GM21529 (cell line): Measurements from ENCODE around the gene NRARP.

Source experiments
- ATAC-seq: cut with Tn5 transposase; IDR thresholded peaks from one replicate; pipeline ENCODE4 v1.9.1; 2021; ENCODE audit not compliant: unreplicated experiment

NRARP gene

GRCh38 chr9:137278721-137279711, 23.1 kb downstream of the NRARP start:
- no peak for ATAC-seq

DNA sequence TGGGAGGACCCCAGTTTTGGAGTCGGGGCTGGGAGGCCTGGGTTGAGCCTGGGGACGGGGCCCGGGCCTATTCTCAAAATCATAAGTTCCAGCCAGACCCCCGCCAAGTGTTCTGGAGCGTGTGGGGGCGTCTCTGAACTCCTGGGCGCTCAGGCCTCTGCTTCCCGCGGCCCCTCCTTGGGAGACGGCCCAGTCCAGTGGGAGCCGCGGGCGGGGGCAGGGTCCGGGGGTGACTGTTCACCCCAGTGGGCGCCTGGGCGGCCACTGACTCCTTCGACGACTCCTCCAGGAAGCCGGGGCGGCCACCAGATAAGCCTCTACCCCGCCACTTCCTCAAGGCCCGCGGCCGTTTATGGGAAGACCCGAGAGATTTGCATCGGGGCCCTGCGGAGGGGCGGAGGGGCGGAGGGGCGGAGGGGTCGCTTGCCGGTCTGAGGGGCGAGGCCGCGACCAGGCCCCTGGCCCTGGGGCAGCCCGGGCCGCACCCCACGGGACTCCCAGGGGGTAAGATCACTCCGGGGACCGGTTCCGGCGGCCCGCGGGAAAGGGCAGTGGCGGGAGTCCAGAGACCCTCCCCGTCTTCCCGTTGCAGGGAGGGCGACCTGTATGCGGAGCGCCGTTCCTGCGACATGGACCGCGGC, 23.9 kb downstream of the NRARP start:
- no peak for ATAC-seq

DNA sequence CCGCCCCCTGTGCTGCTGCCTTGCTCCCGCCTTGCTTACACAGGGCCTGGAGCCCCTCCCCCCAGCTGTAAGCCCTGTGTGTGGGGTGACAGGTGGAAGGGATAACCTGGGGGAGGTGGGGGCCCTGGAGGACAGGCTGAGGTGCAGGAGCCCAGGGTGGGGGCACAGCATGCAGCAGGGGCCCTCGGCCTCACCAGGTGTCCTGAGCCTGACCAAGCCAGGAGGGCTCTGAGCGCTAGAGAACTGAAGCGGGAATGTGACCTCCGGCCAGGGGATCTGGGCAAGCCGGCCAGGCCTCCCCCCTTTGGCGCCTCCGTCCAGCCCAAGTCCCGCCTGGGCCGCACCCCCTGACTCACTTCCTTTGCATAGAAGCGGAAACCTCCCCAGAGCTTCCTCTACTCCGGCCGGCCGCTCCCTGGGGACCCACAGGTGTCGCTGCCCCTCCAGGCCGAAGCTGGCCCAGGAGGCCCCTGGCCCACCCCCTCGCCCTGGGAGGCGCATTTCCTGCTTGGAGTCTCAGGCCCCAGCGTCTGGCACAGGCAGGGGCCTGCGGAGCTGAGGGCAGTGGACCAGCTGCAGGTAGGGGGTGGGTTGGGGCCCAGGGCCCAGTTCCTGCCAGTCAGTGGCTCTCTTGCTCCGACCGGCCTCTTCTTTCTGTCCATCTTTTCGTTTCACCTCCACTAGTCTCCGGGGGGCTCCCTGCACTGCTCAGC, 24.6 kb downstream of the NRARP start, which contains the start of gene TOR4A:
TOR4A (plus strand) TSS at position 398 of the 713 bp plus-strand sequence. CDS start 964 bp downstream, outside the sequence.
- ATAC-seq, result peak; percentile 72

GRCh38 chr9:137276473-137277328, 25.4 kb downstream of the NRARP start:
- ATAC-seq, result no peak

DNA sequence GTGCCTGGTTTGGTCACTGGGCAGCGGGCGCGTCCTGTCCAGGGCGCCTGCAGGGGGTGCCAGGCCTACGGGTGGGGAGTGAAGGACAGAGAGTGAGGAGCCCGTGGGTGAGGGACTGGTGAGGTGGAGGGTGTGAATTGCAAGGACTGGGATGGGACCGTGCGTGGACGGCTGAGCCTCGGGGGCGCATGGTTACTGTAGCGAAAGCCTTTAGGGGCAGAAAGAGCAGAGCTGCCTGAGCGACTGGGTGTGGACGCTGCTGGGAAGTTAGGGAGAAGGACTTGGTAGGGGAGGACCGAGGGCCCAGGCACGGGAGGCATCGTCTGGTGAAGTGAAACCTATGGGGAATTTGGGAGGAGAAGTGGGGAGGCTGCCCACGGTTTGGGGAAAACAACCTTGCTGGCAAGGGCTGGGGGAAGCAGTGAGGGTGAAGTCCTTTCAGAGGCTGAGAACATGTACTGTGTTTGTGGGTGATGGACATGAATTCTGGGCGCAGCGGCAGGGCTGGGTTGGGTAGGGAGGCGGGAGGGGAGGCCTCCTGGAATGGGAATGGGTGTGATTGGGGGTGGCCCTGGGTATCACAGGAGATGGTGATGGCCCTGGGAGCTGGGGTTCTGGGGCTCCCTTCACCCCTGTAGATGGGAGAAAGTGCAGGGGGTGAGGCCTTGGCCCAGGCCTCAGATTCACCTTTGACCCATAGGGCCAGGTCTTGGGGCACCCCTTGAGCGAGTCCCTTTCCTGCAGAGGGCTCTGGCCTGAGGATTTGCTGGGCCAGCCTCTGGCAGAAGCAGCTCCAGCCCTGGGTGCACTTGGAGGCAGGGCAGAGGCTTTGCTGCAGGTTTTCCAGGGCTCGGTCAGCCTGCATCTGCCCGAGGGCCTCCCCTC, 26.2 kb downstream of the NRARP start:
- ATAC-seq, result no peak

DNA sequence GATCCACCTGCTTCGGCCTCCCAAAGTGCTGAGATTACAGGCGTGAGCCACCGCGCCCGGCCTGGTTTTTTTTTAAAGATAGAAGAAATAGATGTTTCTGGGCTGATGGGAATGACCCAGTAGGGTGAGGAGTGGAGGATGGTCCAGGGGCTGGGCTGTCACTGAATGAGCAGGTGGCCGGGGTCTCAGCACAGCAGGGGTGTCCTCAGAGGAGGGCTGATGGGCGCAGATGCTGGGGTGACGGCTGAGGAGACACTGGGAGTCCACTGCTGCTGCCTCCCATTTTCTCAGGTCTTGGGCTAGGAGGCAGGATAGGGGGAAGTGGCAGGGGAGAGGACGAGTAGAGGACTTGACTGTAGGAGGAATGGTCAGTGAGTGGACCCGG, 26.9 kb downstream of the NRARP start:
- ATAC-seq, result no peak

GRCh38 chr9:137273611-137274320, 28.3 kb downstream of the NRARP start:
- no peak for ATAC-seq

- no peak for ATAC-seq
Measured at GRCh38 chr9:137273095-137273490, 29.0 kb downstream of the NRARP start.

DNA sequence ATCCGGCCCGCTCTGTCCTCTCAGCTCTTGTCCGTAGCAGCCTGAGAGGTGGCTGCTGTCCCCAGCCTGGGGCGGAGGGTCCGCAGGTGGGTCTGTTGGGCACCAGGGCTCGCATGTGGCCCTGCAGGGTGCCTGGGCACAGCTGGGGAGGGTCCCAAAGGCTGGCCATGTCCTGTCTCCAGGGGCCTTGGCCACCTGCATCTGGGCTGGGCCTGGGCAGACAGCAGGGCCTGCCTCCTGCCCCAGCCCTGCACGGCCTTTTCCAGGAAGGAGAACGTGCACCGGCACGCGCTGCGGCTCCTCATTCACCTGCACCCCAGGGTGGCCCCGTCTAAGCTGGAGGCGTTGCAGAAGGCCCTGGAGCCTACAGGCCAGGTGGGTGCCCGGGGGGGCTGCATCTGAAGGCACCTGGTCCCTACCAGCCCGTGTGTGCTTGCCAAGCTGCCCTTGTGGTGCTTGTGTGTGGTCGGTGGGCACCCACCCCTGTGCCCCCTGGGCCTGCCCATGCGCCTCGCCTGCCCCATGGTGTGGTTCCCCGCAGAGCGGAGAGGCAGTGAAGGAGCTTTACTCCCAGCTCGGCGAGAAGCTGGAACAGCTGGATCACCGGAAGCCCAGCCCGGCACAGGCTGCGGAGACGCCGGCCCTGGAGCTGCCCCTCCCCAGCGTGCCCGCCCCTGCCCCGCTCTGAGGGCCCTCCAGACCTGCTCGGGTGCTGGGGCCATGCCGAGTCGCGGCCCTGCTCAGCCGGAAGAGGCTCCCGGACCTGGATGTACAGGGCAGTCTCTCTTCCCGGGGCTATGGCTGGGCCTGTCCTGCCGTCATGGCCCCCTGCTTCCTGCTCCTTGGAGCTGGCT, 29.6 kb downstream of the NRARP start:
- ATAC-seq, result no peak

- ATAC-seq, result no peak
Measured at GRCh38 chr9:137271696-137272076, 30.4 kb downstream of the NRARP start.

DNA sequence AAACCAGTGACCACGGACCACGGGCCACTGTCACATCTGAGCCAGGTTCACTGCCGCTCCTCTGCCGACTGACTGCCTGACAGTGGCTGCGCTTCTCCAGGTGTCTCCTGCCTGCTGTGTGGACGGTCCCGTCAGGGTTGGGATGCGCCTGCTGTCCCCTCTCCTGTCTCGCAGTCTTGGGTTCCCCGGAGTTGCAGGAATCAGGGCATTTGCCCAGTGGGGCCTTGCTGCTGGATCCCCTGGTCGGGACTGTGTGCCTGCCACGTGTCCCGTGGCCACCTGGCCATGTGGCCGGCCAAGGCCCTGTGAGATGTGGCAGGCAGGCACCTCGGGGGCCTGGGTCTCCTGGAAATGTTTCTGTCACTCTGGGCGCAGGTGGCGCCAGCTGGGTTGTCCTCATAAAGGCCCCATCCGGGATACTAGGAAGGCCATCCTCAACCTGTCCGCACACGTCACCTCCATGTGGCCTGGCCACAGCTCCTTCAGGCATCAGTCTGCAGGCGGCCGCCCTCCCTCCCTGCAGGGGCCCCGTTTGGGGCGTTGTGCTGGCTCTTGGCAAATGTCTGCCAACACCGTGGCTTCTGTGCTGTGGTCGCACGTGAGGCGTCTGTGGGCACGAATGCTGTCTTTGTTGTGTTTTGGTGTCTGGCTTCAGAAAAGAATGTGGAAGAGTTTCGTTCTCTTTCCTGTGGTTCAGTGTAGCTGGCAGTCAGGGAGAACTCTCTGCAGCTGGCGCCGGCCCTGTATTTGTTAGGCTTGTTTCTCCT, 31.0 kb downstream of the NRARP start:
- no peak for ATAC-seq

DNA sequence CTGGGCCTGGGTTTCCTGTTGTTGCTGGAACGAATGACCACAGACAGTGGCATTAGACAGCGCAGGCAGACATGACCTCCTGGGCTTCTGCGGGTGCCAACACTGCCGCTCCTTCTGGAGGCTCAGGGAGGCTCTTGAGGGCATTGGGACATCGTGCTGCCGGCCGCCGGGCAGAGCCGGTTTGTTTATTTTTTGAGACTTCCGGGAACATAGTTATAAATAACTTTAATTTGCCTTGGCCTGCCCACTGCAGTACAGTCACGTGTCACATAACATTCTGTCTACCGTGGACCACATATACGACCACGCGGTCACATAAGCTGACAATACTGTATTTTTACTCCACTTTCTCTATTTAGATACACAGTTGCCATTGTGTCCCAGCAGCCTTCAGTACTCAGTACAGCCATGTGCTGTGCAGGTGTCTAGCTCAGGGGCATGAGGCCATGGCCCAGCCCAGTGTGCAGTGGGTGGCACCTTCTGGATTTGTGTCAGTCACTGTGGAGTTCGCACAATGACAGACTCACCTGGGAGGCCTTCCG, 32.8 kb downstream of the NRARP start:
- ATAC-seq, result no peak

DNA sequence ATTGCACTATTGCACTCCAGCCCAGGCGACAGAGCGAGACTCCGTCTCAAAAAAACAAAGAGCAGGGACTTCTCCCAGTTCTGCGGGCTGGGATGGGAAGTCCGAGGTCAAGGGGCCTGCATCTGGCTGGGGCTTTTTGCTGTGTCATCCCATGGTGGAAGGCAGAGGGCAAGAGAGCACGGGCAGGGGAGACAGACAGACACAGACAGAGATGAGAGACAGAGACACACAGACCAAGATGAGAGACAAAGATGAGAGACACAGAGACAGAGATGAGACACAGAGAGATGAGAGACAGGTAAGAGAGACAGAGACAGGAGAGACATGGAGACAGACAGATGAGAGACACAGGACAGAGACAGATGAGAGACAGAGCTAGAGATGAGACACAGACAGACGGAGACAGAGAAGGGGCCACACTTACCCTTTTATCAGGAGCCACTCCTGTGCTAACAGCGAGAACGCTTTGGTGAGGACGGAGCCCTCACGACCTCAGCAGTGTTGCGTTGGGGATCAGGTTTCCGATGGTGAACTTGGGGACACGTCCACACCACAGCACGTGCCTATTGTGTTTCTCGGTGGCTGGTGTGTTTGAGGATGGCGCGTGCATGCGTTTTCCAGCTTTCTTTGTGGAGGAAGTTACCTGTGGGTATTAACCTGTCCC, 33.4 kb downstream of the NRARP start:
- no peak for ATAC-seq

DNA sequence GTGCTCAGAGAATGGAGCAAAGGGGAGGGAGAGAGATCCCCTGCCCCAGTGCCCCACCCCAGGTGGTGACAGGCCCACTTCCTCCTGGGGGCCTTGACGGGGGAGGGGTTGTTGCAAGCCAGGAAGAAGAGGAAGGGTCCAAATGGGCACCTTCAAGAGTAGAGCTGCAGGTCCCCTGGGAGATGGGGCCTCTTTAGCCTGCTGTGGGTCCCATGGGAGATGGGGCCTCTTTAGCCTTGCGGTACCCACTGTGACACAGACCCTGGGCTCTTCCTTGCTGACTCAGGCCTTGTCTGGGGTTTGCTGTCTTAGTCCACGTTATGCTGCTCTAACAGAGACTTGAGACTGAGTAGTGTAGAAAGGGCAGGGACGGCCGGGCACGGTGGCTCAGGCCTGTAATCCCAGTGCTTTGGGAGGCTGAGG, 34.1 kb downstream of the NRARP start:
- no peak for ATAC-seq

DNA sequence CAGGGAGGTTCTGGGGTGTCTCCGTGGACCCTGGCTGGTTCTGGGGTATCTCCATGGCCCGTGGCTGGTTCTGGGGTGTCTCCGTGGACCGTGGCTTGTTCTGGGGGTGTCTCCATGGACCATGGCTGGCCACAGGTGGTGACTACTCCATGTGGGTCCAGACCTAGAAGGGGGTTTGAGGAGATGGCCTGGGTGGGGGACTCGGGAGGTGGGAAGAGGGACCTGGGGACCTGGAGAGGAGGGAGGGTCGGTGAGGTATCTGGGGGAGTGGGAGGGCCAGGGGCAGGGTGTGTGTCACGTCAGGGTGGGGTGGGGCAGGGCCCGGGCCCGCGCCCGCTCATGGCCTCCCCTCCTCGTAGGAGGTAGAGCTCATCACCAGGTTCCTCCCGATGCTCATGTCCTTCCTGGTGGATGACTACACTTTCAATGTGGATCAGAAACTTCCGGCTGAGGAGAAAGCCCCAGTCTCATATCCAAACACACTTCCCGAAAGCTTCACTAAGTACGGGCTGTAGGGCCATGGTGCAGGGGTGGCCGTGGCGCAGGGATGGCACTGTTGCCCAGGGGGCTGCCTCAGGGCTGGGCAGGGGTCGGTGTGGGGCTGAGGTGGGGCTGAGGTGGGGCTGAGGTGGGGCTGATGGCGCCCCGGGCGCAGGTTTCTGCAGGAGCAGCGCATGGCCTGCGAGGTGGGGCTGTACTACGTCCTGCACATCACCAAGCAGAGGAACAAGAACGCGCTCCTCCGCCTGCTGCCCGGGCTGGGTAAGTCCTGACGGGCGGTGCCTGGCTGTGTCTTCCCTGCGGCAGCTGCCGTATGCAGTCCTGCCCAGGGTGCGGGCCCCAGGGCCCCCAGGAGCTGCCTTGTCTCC, 35.3 kb downstream of the NRARP start:
- ATAC-seq, result no peak

DNA sequence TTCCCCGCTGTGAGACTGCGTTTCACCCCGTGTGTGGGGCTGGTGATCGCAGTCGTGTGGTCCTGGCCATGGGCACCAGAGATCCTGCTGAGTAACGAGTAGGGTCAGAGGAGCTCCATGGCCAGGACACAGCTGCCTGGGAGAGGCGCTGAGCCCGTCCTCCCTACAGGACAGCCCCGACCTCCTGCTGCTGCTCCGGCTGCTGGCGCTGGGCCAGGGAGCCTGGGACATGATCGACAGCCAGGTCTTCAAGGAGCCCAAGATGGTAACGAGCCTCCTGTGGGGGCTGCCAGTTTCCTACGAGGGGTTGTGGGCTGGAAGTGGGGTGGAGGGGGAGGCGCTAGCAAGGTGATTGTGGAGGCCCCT, 35.9 kb downstream of the NRARP start:
- ATAC-seq, result no peak
